Panc1 (cell line): ENCODE data around the gene ZSCAN25. TPM values are rescaled to one million over a fixed set of nuclear protein-coding genes. Genes with fewer than 3 reads are reported as not detected.
"Not testable (repeated sequence)": the region's sequence is repeated elsewhere in the genome, so short reads cannot be mapped to it uniquely, and the experiment has no call there.

Source experiments
- ATAC-seq: fragments of 200-7000 bp; cut with Tn5 transposase; 2 replicates; pipeline ENCODE4 v1.9.1; 2020; ENCODE audit warnings: mild to moderate bottlenecking, moderate library complexity
- BruUV-seq: library from RNA; stranded (reverse); fragments of 400-500 nt; replicated peaks from 2 replicates; lab custom pipeline; 2021; lab: Mats Ljungman, UMichigan
- CTCF ChIA-PET: fragments of 300-600 bp; sonication (Branson Sonifier 250); formaldehyde crosslinking; loops from one replicate; lab custom pipeline; 2022; ENCODE audit warnings: antibody characterized with exemption; lab: Charles Lee
- POLR2A ChIA-PET: fragments of 300-600 bp; sonication (Branson Sonifier 250); formaldehyde crosslinking; loops from one replicate; lab custom pipeline; 2022; ENCODE audit warnings: antibody characterized with exemption; lab: Charles Lee
- DNase-seq: peaks from one replicate; pipeline ENCODE4 v3.0.0-alpha.2; 2010; ENCODE audit warnings: low read depth, low spot score
- H3K27ac ChIP-seq: 2 replicates; pipeline ENCODE4 v1.5.1; 2011; ENCODE audit warnings: mild to moderate bottlenecking, low read length, inconsistent platforms
- H3K27me3 ChIP-seq: fragments of 200-500 bp; sonication (Bioruptor generic); 2 replicates; pipeline ENCODE4 v1.6.0; 2014; ENCODE audit warnings: low read length, inconsistent platforms; ENCODE audit not compliant: control insufficient read depth, insufficient read depth
- H3K36me3 ChIP-seq: fragments of 200-500 bp; sonication (Bioruptor generic); 2 replicates; pipeline ENCODE4 v1.5.1; 2014; ENCODE audit warnings: inconsistent platforms, mild to moderate bottlenecking, low read length, moderate library complexity; ENCODE audit not compliant: control insufficient read depth, insufficient read depth
- H3K4me1 ChIP-seq: 2 replicates; pipeline ENCODE4 v1.5.1; 2011; ENCODE audit warnings: inconsistent platforms, mild to moderate bottlenecking, low read length, moderate library complexity; ENCODE audit not compliant: control insufficient read depth, insufficient read depth
- H3K4me3 ChIP-seq, 2 experiments: 2 replicates each; pipeline ENCODE4 v1.5.1; 2011 to 2012; ENCODE audit warnings: low read depth in 2 of 2, low read length in 2 of 2, mild to moderate bottlenecking in 2 of 2, inconsistent platforms in 1 of 2, moderate library complexity in 1 of 2
- H3K9me3 ChIP-seq: fragments of 200-500 bp; sonication (Bioruptor generic); 2 replicates; pipeline ENCODE4 v1.5.1; 2014; ENCODE audit warnings: low read depth, mild to moderate bottlenecking, inconsistent platforms, low read length, moderate library complexity; ENCODE audit not compliant: control insufficient read depth, insufficient read depth
- CTCF ChIP-seq: fragments of 450-650 bp; IDR thresholded peaks from 2 replicates; pipeline ENCODE4 v1.5.1; 2017; ENCODE audit warnings: mild to moderate bottlenecking
- POLR2AphosphoS5 ChIP-seq: IDR thresholded peaks from 2 replicates; pipeline ENCODE4 v1.6.1; 2012; ENCODE audit warnings: mild to moderate bottlenecking, low read depth, low read length, moderate library complexity
- REST ChIP-seq, 2 experiments: IDR thresholded peaks; 2 replicates each; pipeline ENCODE4 v1.6.1; 2011 to 2012; ENCODE audit warnings: low read depth in 2 of 2, control low read depth in 1 of 2, low read length in 1 of 2, mild to moderate bottlenecking in 1 of 2, moderate library complexity in 1 of 2; ENCODE audit not compliant: insufficient read depth in 1 of 2
- SIN3A ChIP-seq: IDR thresholded peaks from 2 replicates; pipeline ENCODE4 v1.6.1; 2012; ENCODE audit warnings: low read depth, mild to moderate bottlenecking, low read length, moderate library complexity, borderline replicate concordance; ENCODE audit not compliant: insufficient read depth
- in situ Hi-C: cut with HindIII; loops from 2 replicates; pipeline ENCODE4 v1.10.0; 2016; ENCODE audit warnings: low sequenced_read_pairs, low pct_unique_long_range_greater_than_20kb
- intact Hi-C: fragments of 100-400 bp; cut with micrococcal nuclease; formaldehyde crosslinking; loops from one replicate; pipeline ENCODE4 v1.10.0; 2022; ENCODE audit not compliant: unreplicated experiment
- total RNA-seq: library from RNA; stranded (reverse); gene quantifications from one replicate; pipeline ENCODE4 v1.2.1, GENCODE V29; 2021; ENCODE audit not compliant: unreplicated experiment

Gene ZSCAN25
- total RNA-seq, 1 experiment from 2014 or later: 14.8 TPM

- no TSS peak for BruUV-seq
- intact Hi-C loops: no loop called here
- Histone ChIP-seq H3K36me3 (no peaks in the 10 kb centered on the region), H3K4me1 (no peaks in the 10 kb centered on the region), H3K27me3 (no peaks in the 10 kb centered on the region), H3K9me3 (no peaks in the 10 kb centered on the region), H3K4me3 (no peak overlapping the region), H3K27ac (no peak overlapping the region)
- ATAC-seq (no peak), DNase-seq (no peak)
- TF ChIP-seq SIN3A: no peak
- no peak for TF ChIP-seq REST (IDR thresholded peaks at IDR 0.05; ENCODE audit: insufficient read depth in 1 of 2, low read depth in 2 of 2, low read length in 1 of 2)
- no peak for TF ChIP-seq POLR2AphosphoS5
- TF ChIP-seq CTCF: no peak
- ChIA-PET POLR2A (no interaction called here), CTCF (no interaction called here)
- in situ Hi-C loops: no loop called here
These were observed 37.0 kb downstream of the ZSCAN25 start for GRCh38 chr7:99653754-99654153.

GRCh38 chr7:99654626-99655025 lies 37.9 kb downstream of the ZSCAN25 start:
- BruUV-seq, intact Hi-C loops, H3K27ac ChIP-seq, POLR2A ChIA-PET, H3K27me3 ChIP-seq, H3K9me3 ChIP-seq, H3K36me3 ChIP-seq, H3K4me1 ChIP-seq, H3K4me3 ChIP-seq, in situ Hi-C loops, CTCF ChIA-PET, ATAC-seq, DNase-seq: not testable (repeated sequence)

GRCh38 chr7:99657879-99658278 lies 41.1 kb downstream of the ZSCAN25 start:
- H3K27ac ChIP-seq, DNase-seq, H3K27me3 ChIP-seq, H3K9me3 ChIP-seq, in situ Hi-C loops, H3K4me1 ChIP-seq, CTCF ChIA-PET, ATAC-seq, H3K4me3 ChIP-seq, intact Hi-C loops, BruUV-seq, H3K36me3 ChIP-seq, POLR2A ChIA-PET: not testable (repeated sequence)
